Peyer's patch (tissue), 4 donors: ENCODE results near the gene PLIN5. TPM values are rescaled to one million over a fixed set of nuclear protein-coding genes. Genes with fewer than 3 reads are reported as not detected.
A peak's percentile ranks its signal among the peaks of the same experiment; 100 is the strongest.

Source experiments
- DNase-seq, 3 donors: peaks; one replicate each; pipeline ENCODE4 v3.0.0-alpha.2; 2017 to 2019
- H3K27ac ChIP-seq, 4 donors: fragments of 200-600 bp; sonication (generic); one replicate each; pipeline ENCODE4 v1.5.1; 2016 to 2019
- H3K27me3 ChIP-seq, 2 donors: fragments of 200-600 bp; sonication (generic); one replicate each; pipeline ENCODE4 v1.5.1; 2019
- H3K36me3 ChIP-seq, 3 donors: fragments of 200-600 bp; sonication (generic); one replicate each; pipeline ENCODE4 v1.5.1; 2016 to 2019
- H3K4me1 ChIP-seq, 4 donors: fragments of 200-600 bp; sonication (generic); one replicate each; pipeline ENCODE4 v1.5.1; 2016 to 2019
- H3K4me3 ChIP-seq, 4 donors: fragments of 200-600 bp; sonication (generic); 1 replicate in 3 of 4; 2 replicates in 1 of 4; pipeline ENCODE4 v1.5.1; 2016 to 2019; ENCODE audit warnings: mild to moderate bottlenecking in 1 of 4
- H3K9me3 ChIP-seq, 4 donors: fragments of 200-600 bp; sonication (generic); one replicate each; pipeline ENCODE4 v1.5.1; 2016 to 2019; ENCODE audit warnings: mild to moderate bottlenecking in 1 of 4
- POLR2A ChIP-seq, 2 donors: fragments of 450-650 bp; IDR thresholded peaks; one replicate each; pipeline ENCODE4 v1.5.1; 2017; ENCODE audit warnings: antibody characterized with exemption in 2 of 2, mild to moderate bottlenecking in 2 of 2, moderate library complexity in 2 of 2
- total RNA-seq, 4 donors: library from RNA; depleted of rRNA; stranded (reverse); fragments of >200 nt; gene quantifications; one replicate each; pipeline ENCODE4 v1.1.0, GENCODE V29; 2016
- TF ChIP-seq, protein P1 (sequence below), 6 experiments: fragments of 450-650 bp in 4 of 6; fragments of 200-600 bp in 2 of 6; sonication (generic) in 1 of 6; IDR thresholded peaks; one replicate each; pipeline ENCODE4 v1.5.1; 2017 to 2019; ENCODE audit warnings: antibody characterized with exemption in 6 of 6, mild to moderate bottlenecking in 3 of 6, moderate library complexity in 1 of 6

Gene PLIN5
- total RNA-seq, 4 donors from 2014 or later, result 2.1 to 3.2 TPM; not detected in 2

- Histone ChIP-seq H3K9me3 (no peaks in the 10 kb centered on the region), H3K4me1 (peaks cover 0 to 7% (median 0%) of the 10 kb centered on the region in 4 donors), H3K36me3 (no peaks in the 10 kb centered on the region), H3K27me3 (no peaks in the 10 kb centered on the region), H3K4me3 (peak within 1 kb of the TSS in 2 of 4 donors; percentile 11 to 39), H3K27ac (peak within 1 kb of the TSS in 2 of 4 donors; percentile 25 to 82)
- TF ChIP-seq, protein P1, sequence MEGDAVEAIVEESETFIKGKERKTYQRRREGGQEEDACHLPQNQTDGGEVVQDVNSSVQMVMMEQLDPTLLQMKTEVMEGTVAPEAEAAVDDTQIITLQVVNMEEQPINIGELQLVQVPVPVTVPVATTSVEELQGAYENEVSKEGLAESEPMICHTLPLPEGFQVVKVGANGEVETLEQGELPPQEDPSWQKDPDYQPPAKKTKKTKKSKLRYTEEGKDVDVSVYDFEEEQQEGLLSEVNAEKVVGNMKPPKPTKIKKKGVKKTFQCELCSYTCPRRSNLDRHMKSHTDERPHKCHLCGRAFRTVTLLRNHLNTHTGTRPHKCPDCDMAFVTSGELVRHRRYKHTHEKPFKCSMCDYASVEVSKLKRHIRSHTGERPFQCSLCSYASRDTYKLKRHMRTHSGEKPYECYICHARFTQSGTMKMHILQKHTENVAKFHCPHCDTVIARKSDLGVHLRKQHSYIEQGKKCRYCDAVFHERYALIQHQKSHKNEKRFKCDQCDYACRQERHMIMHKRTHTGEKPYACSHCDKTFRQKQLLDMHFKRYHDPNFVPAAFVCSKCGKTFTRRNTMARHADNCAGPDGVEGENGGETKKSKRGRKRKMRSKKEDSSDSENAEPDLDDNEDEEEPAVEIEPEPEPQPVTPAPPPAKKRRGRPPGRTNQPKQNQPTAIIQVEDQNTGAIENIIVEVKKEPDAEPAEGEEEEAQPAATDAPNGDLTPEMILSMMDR (IDR thresholded peaks at IDR 0.05), result no peak
- no peak for TF ChIP-seq POLR2A (IDR thresholded peaks at IDR 0.05)
- DNase-seq, result no peak
Observed at GRCh38 chr19:4518345-4519171, 16.5 kb downstream of the PLIN5 start, which contains the start of gene PLIN4. Gene PLIN4, minus strand, starts transcription at chr19:4518486. Its CDS starts 214 bp downstream, at chr19:4518272.

GRCh38 chr19:4517451-4518057 is 17.5 kb downstream of the PLIN5 start:
- no peak for TF ChIP-seq POLR2A (IDR thresholded peaks at IDR 0.05)
- TF ChIP-seq, protein P1 (IDR thresholded peaks at IDR 0.05), result no peak
- peaks cover 0 to 7% (median 0%) of the 10 kb centered on the region in 4 donors for H3K4me1 ChIP-seq
- no peaks in the 10 kb centered on the region for H3K36me3 ChIP-seq
- H3K9me3 ChIP-seq, result no peaks in the 10 kb centered on the region
- no peak for DNase-seq
- peak overlapping the region in 1 of 4 donors; percentile 82 for H3K27ac ChIP-seq
- peak overlapping the region in 2 of 4 donors; percentile 11 to 39 for H3K4me3 ChIP-seq
- H3K27me3 ChIP-seq, result no peaks in the 10 kb centered on the region

DNA sequence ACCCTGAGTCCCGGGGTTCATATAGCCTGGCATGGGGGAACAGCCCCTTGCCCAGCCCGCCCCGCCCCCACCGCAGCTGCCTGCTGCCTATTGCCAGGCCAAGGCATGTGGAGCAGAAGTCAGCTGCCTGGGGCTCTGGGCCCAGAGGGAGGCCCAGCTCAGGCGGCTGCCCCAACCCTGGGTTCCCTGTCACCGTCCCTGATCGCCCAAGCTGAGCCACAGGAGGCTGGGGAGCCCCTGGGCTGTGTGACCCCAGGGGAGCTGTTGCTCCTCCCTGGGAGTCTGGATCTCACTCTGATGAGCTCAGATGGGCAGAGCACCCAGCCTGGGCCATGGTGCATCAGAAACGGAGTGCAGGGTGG is 18.1 kb downstream of the PLIN5 start:
- peak overlapping the region in 1 of 4 donors; percentile 39 for H3K4me3 ChIP-seq
- TF ChIP-seq, protein P1 (IDR thresholded peaks at IDR 0.05), result no peak
- TF ChIP-seq POLR2A (IDR thresholded peaks at IDR 0.05), result no peak
- no peaks in the 10 kb centered on the region for H3K36me3 ChIP-seq
- peak overlapping the region in 1 of 4 donors; percentile 82 for H3K27ac ChIP-seq
- H3K9me3 ChIP-seq, result no peaks in the 10 kb centered on the region
- peaks cover 0 to 7% (median 0%) of the 10 kb centered on the region in 4 donors for H3K4me1 ChIP-seq
- H3K27me3 ChIP-seq, result no peaks in the 10 kb centered on the region
- no peak for DNase-seq

DNA sequence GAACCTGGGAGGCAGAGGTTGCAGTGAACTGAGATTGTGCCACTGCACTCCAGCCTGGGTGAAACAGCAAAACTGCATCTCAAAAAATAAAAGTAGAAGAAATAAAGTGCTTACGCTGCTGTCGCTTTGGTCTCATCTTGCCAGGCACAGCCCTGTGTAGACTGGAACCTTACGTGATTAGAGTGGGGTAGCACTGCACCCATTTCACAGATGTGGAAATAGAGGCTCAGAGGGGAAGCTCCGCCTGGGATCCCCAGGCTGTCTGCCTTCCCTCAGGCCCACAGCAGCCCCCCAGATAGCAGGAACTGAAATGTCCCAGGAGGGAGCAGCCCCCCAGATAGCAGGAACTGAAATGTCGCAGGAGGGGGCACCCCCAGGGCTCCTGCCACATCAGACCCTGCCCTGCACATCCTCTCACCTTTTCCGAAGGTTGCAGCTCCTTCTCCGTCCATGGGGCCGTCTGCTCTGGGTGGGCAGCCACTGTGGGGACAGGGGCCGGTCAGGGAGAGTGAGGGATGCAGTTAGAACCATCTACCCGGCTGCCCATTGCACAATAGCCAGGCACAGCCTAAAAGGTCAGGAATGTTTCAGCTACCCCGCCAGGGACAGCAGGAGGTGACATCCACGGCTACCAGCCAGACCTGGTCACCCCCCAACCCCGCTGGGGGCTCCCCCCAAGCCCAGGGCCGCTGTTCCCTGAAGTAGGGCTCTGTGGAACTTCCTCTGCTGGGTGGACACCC is 18.7 kb downstream of the PLIN5 start:
- no peaks in the 10 kb centered on the region for H3K36me3 ChIP-seq
- DNase-seq, result no peak
- no peak overlapping the region for H3K27ac ChIP-seq
- TF ChIP-seq, protein P1 (IDR thresholded peaks at IDR 0.05), result no peak
- TF ChIP-seq POLR2A (IDR thresholded peaks at IDR 0.05), result no peak
- H3K4me1 ChIP-seq, result peaks cover 0 to 7% (median 0%) of the 10 kb centered on the region in 4 donors
- H3K9me3 ChIP-seq, result no peaks in the 10 kb centered on the region
- peak overlapping the region in 1 of 4 donors; percentile 39 for H3K4me3 ChIP-seq
- H3K27me3 ChIP-seq, result no peaks in the 10 kb centered on the region

DNA sequence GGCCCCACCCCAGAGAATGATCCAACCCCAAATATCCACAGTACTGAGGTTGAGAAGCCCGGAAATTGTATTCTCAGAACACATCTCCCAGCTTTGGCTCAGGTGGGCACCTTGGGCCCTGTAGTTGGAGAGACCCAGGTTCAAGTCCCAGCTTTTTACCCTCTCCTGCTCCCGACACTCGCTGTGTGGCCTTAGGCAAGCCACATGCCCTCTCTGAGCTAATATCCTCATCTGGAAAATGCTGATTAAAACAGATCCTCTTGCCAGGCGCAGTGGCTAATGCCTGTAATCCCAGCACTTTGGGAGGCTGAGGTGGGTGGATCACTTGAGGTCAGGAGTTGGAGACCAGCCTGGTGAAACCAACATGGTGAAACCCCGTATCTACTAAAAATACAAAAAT is 19.3 kb downstream of the PLIN5 start:
- Histone ChIP-seq H3K4me3 (no peak overlapping the region), H3K4me1 (peaks cover 0 to 7% (median 0%) of the 10 kb centered on the region in 4 donors), H3K27me3 (no peaks in the 10 kb centered on the region), H3K36me3 (no peaks in the 10 kb centered on the region), H3K27ac (no peak overlapping the region), H3K9me3 (no peaks in the 10 kb centered on the region)
- DNase-seq, result no peak
- TF ChIP-seq, protein P1 (IDR thresholded peaks at IDR 0.05), result no peak
- no peak for TF ChIP-seq POLR2A (IDR thresholded peaks at IDR 0.05)
